ENCODE results near the gene ZNF865.
A peak's percentile ranks its signal among the peaks of the same experiment; 100 is the strongest.

Gene ZNF865

DNA sequence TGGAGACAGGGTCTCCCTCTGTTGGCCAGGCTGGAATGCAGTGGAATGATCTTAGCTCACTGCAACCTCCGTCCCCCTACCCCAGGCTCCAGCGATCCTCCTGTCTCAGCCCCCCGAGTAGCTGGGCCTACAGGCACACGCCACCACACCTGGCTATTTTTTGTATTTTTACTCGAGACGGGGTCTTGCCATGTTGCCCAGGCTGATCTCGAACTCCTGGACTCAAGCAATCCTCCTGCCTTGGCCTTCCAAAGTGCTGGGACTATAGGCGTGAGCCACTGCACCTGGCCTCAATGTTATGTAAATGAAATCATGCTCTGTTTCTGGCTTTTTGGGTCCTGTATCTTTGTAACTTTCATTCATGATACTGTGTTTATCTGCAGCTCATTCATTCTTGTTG is 16.7 kb upstream of the ZNF865 start:
- no peak for DNase-seq

DNA sequence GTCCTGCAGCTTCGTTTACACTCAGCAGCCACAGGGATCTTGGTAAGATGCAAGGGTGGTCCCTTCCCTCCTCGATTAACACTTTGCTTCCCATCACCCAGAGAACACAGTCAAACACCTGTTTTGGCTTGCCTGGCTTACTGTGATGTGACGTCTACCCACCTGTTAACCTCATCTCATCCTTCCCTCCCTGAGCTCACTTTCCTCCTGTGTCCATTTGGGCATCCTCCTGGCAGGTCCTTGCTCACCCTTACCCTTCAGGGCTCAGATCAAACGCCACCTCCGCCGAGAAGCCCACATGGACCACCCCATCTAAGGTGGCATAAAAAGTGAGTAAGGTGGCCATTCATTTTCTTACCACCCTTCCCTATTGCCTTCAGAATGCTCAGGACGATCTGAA is 15.3 kb upstream of the ZNF865 start:
- no peak for DNase-seq

DNA sequence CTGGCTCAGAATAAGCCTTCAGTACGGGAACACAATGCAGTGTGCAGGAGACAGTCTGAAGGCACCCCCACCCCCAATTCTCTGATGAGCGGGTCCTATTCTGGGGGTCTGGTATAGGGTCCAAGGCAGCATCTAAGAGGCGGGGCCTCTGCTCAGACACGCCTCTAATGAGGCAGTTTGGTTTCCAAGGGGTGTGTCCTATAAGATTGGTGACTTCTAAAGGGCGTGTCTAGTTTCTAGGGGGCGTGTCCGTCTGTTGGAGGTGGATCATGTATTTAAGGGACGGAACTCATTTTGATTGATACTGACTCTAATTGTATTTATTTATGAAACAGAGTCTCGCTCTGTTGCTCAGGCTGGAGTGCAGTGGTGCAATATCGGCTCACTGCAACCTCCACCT is 14.8 kb upstream of the ZNF865 start:
- peak; percentile 51 for DNase-seq

DNA sequence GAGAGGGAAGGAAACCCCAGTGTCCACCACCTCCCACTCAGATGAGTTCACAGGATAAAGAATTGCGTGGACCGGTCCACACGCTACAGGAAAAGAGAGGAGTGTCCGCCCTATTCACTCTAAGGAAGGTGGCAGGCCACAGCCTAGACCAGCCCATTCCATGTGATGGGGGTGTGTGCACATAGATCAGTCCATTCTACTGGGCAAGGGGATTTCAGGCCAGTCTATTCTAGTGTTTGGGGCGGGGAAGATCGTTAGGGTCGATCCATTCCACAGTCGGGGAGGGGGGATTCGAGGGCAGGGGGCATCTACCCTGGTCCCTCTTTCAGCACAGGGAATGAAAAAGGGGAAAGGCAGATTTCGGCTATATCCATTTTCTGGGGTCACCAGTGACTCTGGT is 13.9 kb upstream of the ZNF865 start:
- no peak for DNase-seq

DNA sequence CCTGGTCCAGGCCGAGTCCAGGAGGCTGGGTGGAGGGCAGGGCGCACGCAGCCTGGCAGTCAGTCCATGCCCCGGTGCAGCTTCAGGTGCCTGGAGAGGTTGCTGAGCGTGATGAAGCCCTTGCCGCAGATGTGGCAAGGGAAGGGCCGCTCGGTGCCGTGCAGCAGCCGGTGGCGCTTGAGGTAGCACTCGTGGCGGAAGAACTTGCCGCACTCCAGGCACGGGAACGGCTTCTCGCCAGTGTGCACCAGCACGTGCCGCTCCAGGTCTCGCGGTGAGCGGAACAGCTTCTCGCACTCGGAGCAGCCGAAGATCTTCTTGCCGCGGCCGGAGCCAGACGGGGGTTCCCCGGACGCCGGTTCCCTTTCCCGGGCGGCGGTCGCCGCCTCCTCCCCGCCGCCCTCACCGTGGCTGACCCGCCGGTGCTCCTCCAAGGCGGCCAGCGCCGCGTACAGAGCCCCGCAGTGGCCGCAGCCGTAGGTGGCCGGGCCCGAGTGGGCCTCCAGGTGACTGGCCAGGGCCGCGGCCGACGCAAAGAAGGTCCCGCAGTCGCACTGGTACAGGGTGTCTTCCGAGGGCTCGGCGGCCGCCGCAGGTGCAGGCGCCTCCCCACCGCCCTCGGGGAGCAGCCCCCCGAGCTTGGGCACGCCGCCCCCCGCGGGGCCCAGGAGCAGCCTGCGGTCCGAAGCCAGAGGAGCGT is 12.9 kb upstream of the ZNF865 start:
- DNase-seq, result no peak

DNA sequence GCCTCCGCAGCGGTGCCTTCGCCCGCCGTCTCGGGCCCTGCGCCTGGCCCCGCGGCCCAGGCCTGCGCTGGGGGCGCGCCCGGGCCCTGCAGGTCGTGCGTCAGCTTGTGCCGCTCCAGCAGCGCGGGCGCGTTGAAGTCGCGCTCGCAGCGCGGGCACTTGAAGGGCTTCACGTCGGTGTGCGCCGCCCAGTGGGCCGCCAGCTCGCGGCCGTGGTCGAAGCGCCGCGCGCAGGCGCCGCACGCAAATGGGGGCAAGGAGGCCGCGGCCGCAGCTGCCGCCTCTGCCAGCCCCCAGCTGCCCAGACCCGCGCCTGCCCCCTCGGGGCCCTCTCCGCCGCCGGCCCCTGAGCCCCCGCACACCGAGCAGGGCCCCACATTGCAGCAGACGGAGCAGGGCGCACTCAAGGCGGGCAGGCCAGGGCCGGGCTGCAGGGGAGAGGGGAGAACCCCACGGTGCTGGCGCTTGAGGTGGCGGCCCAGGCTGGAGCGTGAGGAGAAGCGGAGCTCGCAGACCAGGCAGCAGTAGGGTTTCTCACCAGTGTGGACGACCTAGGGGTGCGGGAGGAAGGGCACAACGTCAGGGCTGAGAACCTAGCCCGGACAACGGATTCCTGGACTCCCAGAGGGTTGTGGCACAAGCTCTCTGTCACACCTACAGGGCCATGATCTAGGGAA is 12.2 kb upstream of the ZNF865 start:
- no peak for DNase-seq

DNA sequence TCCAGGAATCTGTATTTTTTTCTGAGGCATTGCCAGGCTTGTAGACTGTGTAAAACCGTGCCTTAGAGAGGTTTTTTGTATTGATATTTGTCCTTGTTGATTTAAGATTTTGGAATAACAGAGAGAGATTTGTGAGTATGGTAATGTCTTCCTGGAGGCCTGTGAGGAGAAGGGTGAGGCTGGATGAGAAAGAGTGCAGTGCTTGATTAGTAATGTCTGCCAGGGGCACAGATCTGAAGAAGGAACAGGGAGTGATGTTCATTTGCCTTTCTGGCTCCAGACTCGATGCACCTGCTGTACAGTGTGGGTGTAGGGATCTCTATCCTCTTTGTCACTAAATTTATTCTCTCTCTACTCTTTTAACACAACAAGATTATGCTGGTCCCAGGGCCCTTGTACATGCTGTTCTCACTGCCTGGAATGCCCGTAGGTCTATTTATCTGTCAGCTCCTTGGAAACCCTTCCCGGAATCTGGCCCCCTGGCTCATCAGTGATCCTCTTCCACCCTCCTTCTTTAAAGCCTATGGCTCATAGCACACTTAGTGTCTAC is 10.4 kb upstream of the ZNF865 start:
- DNase-seq, result no peak

DNA sequence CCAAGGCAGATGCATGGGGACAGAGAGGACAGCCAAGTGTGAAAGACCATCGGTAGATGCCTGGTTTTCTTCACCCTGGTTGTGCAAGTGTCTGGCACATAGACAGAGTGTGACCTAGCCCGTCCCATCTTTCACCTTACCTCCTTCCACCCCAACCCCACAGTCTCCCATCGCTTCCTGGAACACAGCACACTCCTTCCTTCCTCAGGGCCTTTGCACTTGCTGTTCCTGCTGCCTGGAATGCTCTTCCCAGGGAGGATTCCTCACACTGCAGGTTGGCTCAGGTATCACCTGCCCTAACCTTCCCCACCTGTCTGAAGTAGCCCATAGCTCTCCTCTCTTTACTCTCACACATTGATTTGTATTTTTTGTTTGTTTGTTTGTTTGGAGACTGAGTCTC is 9.1 kb upstream of the ZNF865 start:
- DNase-seq, result no peak

DNA sequence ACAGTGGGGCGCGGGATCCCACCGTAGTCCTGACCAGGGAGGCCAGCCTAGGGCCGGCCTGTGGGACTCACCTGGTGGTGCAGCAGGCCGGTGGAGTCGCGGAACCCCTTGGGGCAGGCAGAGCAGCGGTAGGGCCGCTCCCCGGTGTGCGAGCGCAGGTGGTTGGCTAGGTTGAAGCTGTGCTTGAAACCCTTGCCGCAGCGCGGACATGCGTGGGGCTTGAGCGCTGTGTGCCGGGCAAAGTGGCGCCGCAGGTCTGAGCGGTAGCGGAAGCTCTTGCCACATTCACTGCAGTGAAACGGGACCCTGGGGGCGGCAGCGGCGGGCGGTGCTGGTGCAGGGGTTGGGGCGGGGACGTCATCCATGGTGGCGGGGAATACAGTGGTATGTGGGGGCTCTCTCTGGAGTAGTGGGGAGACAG is 7.9 kb upstream of the ZNF865 start:
- DNase-seq, result no peak

DNA sequence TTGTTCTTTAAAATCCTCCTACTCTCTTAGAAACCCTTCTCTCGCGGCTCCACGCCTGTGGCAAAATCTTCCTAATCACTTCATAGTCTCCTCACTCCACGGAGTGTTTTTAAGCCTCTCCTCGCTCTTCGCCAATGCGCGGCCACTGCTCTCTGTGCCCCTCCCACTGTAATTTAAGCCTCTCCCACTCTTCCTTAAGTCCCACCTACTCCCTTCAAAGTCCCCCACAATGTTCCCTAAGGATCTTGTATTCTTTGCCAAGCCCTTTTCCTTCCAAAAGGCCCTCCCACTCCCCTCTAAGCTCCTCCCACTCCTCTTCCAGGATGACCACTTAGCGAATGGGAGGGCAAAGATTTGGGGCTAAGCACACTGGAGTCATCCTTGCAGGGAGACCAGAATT is 7.4 kb upstream of the ZNF865 start:
- DNase-seq, result no peak

DNA sequence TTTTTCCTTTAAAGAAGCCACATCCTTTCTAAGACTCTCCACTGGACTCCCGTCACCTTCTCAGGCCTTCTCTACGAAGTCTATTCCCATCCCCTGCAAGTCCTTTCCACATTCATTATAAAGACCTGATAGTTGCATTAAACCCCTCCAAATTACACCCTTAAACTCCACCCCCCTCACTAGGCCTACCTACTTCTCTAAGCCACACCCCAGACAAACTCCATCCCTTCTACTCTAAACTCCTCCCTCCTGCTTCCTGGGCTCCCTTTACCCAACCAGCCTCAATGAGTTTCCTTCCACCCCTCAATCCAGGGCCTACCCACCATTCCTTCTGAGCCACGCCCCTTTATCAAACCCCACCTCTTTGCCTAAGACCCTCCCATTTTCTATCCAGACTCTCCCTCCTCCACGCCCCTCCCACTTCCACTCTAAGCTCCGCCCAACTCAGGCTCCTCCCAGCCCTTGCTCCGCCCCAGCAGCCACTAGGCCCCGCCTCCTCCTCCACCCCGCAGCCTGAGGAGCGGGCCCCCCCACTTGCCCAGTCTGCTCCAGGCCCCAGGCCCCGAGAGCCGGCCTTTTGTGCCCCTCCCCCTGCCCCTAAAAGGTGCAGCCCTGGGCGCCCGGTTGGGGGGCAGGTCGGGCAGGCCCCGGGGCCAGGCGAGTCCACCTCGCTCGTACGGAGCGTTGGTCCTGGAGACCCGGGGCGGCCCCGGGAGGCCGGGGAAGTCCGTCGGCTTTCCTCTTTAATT is 6.6 kb upstream of the ZNF865 start:
- DNase-seq, result peak; percentile 87

DNA sequence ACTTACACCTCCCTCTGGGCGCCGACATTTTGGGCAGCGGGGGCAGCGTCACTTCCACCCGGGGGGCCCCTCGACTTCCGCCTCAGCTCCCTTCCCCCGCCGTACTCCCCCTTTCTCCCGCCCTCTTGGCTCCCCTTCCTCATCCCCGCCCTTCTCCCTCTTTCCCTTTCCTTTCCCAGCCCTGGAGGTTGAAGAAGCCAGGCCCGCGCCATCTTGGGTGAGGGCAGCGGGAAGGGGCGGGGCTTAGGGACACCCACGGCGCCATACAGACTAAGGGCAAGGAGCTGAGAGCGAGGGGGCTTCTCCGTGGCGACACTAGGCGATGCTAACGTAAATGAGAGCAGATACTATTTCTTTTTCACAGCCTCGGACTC is 6.0 kb upstream of the ZNF865 start, which contains the start of gene FIZ1:
Gene FIZ1, minus strand, starts transcription at position 50 of the 374 bp plus-strand sequence. CDS start 1,652 bp downstream, outside the sequence.
- DNase-seq, result peak; percentile 94

DNA sequence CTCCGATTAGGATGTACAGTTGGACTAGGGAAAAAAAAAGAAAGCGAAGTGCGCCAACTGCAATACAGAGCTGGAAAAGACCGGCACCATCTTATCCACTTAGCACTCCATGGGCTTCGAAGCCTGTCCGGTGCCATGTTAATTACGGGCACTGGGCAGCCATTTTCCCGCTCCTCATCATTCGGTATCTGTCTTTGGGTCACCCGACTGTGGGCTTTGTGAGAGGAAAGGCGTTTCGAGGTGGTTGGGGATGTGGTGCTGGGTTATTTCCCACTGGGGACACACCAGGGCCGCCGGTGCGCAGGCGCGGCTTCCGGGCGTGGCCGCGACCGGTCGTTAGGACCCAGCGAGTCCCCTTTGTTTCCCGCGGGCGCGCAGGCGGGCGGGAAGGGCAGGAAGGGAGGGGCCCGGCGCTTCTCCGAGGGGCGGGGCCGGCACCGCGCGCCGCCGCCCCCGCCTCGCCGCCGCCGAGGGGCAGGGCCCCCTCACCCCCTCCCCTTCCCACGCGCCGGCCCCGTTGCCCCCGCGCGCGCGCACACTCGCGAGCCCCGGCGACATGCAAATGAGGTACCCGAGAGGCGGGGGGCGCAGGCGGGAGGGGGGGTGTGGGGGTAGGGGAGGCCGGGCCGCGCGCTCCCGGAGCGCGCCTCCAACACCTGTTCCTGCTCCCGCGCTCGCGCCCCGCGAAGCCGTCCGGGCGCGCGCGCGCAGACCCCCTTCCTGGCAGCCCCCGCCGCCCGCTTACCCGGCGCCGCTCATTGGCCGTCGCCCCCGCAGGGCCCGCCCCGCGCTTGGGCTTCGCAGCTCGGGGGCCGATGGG is 5.4 kb upstream of the ZNF865 start, which contains the start of gene ZNF524:
Gene ZNF524, plus strand, starts transcription at position 447 of the 820 bp plus-strand sequence. CDS start 1,825 bp downstream, outside the sequence.
- DNase-seq, result peak; percentile 79

DNA sequence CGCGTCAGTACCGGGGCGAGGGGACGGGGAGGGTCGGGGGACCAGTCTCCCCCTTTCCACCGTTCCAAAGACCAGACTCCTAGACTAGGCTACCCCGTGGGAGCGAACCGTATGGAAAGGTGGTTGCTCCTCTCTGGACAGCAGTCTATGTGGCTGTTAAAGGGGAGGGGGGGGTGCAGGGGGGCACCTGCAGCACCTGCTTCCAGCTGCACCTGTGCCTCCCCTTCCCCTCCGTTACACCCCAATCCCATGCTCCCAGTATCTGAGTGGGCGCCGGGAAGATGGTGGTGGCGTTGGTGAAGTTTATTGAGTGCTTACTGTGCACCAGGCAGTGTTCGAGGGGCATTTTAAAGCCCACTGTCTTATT is 4.8 kb upstream of the ZNF865 start:
- no peak for DNase-seq

DNA sequence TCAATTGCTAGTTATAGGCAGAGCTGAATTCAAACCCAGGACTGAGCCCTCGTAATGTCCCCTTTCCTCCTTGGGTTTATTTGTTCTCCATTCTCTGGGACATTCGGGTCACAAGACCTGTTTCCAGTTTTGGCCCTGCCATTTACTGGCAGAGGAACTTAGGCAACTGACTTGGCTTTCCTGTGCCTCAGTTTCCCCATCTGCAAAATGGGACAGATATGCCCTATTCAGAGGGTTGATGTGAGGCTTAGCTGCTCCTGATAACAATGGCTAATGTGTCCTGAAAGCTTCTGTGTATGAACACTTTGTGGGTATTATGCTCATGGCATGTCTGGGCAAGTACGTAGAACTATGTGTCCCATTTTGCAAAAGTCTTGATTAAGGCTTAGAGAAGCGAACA is 4.4 kb upstream of the ZNF865 start:
- no peak for DNase-seq

DNA sequence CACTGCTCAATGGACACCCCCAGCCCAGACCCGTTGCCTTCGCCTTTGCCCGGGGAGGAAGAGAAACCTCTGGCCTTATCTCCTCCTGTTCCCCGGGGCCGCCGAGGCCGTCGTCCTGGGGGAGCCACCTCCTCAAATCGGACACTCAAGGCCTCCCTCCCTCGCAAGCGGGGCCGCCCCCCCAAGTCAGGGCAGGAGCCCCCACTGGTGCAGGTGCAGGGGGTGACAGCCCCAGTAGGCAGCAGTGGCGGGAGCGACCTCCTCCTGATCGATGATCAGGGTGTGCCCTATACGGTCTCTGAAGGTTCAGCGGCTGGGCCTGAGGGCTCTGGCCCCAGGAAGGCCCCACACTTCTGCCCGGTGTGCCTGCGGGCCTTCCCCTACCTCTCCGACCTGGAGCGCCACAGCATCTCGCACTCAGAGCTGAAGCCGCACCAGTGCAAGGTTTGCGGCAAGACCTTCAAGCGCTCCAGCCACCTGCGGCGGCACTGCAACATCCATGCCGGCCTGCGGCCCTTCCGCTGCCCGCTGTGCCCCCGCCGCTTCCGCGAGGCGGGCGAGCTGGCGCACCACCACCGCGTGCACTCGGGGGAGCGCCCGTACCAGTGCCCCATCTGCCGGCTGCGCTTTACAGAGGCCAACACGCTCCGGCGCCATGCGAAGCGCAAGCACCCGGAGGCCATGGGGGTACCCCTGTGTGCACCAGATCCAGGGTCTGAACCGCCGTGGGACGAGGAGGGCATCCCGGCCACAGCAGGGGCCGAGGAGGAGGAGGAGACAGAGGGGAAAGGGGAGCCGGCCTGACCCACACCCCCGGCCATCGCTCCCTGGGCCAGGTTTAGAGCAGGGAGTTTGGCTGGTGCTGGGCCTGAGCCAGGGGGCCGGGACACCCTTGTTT is 3.1 kb upstream of the ZNF865 start:
- DNase-seq, result no peak

DNA sequence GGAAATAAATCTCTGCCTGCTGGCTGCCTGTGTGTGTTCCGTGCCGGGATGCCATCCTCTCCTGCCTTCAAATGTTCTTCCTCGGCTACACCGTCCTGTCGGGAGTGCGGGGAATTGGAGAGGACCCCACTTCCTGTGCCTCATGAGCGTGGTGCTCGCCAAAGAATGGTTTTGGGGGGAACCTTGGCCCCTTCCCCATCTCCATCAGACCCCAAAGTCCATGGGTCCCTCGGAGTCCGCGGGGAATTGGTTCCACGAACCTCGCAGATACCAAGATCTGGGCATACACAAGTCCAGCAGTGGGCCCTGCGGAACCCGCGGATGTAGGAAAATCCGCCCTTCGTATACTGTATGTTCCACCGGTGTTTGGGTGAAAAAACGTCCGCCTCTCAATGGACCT is 2.3 kb upstream of the ZNF865 start:
- no peak for DNase-seq

DNA sequence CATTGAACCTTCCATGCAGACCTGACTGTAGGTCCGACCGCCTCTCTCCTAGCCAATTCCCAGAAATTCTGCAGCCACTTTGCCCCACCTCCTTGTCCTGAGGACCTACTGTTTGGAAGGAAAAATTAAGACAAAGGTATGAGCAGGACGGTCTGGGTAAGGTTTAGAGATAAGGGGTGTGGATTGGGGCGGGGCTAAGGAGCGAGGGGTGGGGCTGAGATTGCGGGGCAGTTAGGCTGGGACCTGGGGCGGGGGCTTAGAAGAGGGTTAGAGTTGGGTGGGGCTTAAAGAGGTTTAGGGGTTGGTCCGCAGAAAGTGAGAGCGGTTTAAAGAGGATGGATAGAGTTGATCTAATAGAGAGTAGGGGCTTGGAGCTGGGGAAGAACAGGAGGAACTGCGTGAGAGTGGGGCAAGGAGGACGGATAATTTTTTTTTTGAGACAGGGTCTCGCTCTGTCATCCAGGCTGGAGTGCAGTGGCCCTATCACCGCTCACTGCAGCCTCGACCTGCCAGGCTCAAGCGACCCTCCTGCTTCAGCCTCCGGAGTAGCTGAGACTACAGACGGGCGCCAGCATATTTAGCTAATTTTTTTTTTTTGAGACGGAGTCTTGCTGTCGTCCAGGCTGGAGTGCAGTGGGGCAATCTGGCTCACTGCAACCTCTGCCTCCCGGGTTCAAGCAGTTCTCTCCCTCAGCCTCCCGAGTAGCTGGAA is 1.7 kb upstream of the ZNF865 start:
- DNase-seq, result no peak

DNA sequence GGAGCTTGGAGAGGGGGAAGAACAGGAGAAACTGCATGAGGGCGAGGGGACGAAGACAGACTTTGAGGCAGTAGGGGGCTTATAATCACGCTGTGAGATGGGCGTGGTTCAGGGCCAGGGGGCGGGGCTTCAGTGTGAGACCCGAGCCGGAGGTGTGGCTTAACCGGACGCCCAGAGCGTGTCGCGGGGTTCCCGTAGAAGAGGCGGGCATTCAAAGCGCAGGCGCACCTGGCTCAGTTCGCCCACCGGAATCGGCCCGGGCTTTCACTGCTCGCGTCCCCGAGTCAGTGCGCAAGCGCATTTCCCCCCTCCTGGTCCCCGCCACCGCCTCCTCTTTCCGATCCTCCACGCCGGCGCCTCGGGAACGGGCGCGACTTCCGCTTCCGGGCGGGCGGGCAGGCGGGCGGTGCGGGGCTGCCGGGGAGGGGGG is 225 bp upstream of the ZNF865 start:
- peak; percentile 88 for DNase-seq

DNA sequence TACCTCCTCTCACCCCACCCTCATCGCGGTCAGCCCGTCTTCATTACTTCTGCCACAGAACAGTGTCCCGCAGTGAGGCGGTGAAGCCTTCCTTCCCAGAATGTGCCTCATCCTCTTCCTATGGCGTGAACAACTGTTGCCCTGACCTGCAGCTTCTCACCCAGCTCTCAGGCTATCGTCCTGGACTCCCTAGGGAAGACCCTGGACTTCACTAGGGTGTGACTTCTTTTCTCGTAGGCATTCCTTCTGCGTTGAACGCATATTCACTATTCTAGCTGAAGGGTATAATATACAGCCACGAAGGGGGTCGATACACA is 982 bp downstream of the ZNF865 start:
- no peak for DNase-seq

DNA sequence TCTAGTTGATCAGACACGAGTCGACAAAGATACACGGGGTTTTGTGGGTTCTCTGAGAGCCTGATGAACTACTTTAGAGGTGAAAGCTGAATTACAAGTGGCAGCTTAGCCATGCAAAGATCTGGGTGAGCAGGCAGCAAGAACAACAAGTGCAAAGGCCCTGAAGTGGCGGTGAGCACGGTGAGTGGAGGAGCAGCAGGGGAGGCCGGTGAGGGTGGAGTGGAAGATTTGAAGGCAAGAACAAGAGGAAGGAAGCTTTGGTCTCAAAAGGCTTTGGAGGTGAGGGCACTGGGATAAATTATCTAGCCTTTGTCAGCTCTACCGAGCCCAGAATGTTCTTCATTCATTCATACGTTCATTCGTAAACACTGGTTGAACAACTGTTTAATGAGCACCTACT is 1.4 kb downstream of the ZNF865 start:
- DNase-seq, result no peak
